ENCODE results near the gene NUBP2.

Gene NUBP2

GRCh38 chr16:1772362-1772907 is 10.3 kb upstream of the NUBP2 start, which contains the start of gene EME2:
EME2 (plus strand) TSS chr16:1772810; CDS start chr16:1773228, 418 bp downstream.
- DNase-seq (ENCODE audit: low read depth), result no peak

- peak; percentile 66 for DNase-seq (ENCODE audit: low read depth)
Measured at GRCh38 chr16:1772908-1773702, 9.7 kb upstream of the NUBP2 start, which contains the start of gene MRPS34. MRPS34 (minus strand) TSS chr16:1773134; CDS start chr16:1773119, 15 bp downstream.

GRCh38 chr16:1773703-1774447 is 8.9 kb upstream of the NUBP2 start:
- DNase-seq (ENCODE audit: low read depth), result no peak

- no peak for DNase-seq (ENCODE audit: low read depth)
Measured at GRCh38 chr16:1774448-1774780, 8.3 kb upstream of the NUBP2 start.

- DNase-seq (ENCODE audit: low read depth), result no peak
Measured at GRCh38 chr16:1775006-1775845, 7.5 kb upstream of the NUBP2 start.

GRCh38 chr16:1775846-1776671 is 6.7 kb upstream of the NUBP2 start:
- no peak for DNase-seq (ENCODE audit: low read depth)

GRCh38 chr16:1776672-1776955 is 6.1 kb upstream of the NUBP2 start:
- no peak for DNase-seq (ENCODE audit: low read depth)

GRCh38 chr16:1776991-1777374 is 5.8 kb upstream of the NUBP2 start:
- no peak for DNase-seq (ENCODE audit: low read depth)

GRCh38 chr16:1777375-1778199 is 5.2 kb upstream of the NUBP2 start:
- no peak for DNase-seq (ENCODE audit: low read depth)

GRCh38 chr16:1778200-1779179 is 4.3 kb upstream of the NUBP2 start:
- no peak for DNase-seq (ENCODE audit: low read depth)

- DNase-seq (ENCODE audit: low read depth), result no peak
Measured at GRCh38 chr16:1779234-1779701, 3.5 kb upstream of the NUBP2 start.

- no peak for DNase-seq (ENCODE audit: low read depth)
Measured at GRCh38 chr16:1779741-1780676, 2.8 kb upstream of the NUBP2 start.

- DNase-seq (ENCODE audit: low read depth), result no peak
Measured at GRCh38 chr16:1780677-1781072, 2.1 kb upstream of the NUBP2 start.

- no peak for DNase-seq (ENCODE audit: low read depth)
Measured at GRCh38 chr16:1781254-1781653, 1.5 kb upstream of the NUBP2 start.

- DNase-seq (ENCODE audit: low read depth), result no peak
Measured at GRCh38 chr16:1781758-1782407, 877 bp upstream of the NUBP2 start.

GRCh38 chr16:1784977-1785845 is 2.5 kb downstream of the NUBP2 start:
- no peak for DNase-seq (ENCODE audit: low read depth)

- DNase-seq (ENCODE audit: low read depth), result no peak
Measured at GRCh38 chr16:1785846-1786170, 3.0 kb downstream of the NUBP2 start.

Data from stimulated activated CD8-positive, alpha-beta memory T cell treated with anti-CD3 and anti-CD28 coated beads, Interleukin-15, amount 100 ng/mL, for 24 hours (primary cell).